SK-N-MC (cell line): Measurements from ENCODE around the gene KCNT1.

Experiments
- DNase-seq: peaks from one replicate; pipeline ENCODE4 v3.0.0-alpha.2; 2011; ENCODE audit warnings: low read depth, low spot score
- H3K27ac ChIP-seq: fragments of 200-600 bp; sonication (generic); 2 replicates; pipeline ENCODE4 v1.5.1; 2016; ENCODE audit warnings: mixed run types
- H3K36me3 ChIP-seq: fragments of 200-600 bp; sonication (generic); 2 replicates; pipeline ENCODE4 v1.6.1; 2017; ENCODE audit warnings: antibody characterized with exemption, low read length, mixed read lengths; ENCODE audit not compliant: insufficient read depth
- H3K4me3 ChIP-seq: fragments of 200-600 bp; sonication (generic); 2 replicates; pipeline ENCODE4 v1.5.1; 2016
- H3K9ac ChIP-seq: fragments of 200-600 bp; sonication (generic); 2 replicates; pipeline ENCODE4 v1.8.0; 2017; ENCODE audit warnings: mixed run types, mixed read lengths; ENCODE audit not compliant: insufficient read length
- H3K9me3 ChIP-seq: fragments of 200-600 bp; sonication (generic); 2 replicates; pipeline ENCODE4 v1.6.1; 2017; ENCODE audit warnings: low read depth, mild to moderate bottlenecking, antibody characterized with exemption, low read length, moderate library complexity, mixed read lengths
- EZH2 ChIP-seq: fragments of 200-600 bp; sonication (generic); IDR thresholded peaks from one replicate; pipeline ENCODE4 v1.6.1; 2017; ENCODE audit warnings: antibody characterized with exemption
- FOXP2 ChIP-seq: optimal IDR thresholded peaks from 2 replicates; pipeline ENCODE3; 2011; ENCODE audit warnings: mild to moderate bottlenecking, moderate library complexity; ENCODE audit not compliant: insufficient read depth; ENCODE audit errors: extremely low read length, control extremely low read depth
- POLR2AphosphoS5 ChIP-seq: IDR thresholded peaks from 2 replicates; pipeline ENCODE4 v1.6.1; 2012; ENCODE audit warnings: mild to moderate bottlenecking, low read depth, low read length, borderline replicate concordance

The KCNT1 gene

DNA sequence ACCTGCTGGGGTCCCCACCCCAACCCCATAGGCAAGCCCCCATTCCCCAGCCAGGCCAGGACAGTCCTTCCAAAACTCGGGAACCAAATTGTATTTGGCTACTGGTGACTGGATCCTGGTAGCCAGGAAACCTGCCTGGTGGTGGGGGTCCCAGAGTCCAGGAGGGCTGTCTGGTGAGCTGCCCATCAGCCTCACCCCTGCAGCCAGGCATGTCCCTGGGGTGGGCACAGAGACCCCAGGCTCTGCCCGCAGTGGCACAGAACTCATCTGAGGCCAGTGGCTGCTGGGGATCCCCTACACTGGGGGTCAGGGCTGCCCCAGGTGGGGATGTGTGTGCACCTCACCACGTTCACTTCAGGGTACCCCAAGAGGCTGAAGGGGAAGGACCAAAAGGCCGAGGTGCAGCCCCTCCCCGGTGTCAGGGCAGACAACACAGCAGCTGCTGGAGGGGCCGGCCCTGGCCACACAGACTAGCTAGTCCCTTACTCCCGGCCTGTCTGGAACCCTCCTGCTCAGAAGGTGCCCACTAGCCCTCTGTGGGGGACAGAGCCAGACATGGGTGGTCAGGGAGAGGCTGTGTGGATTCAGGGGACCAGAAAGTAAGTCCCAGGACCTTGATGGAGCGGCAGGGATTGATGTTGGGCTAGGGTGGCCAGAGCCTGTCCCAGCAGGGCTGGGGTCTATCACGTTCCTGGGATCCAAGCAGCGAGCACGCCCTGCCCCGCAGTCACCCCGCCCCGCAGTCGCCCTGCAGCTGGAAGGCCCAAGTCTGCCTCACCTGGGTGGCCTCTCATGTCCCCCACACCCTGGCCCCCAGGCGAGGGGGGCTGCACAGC, 91.5 kb downstream of the KCNT1 start:
- TF ChIP-seq EZH2 = no peak
- no peak for TF ChIP-seq FOXP2
- TF ChIP-seq POLR2AphosphoS5 = no peak

DNA sequence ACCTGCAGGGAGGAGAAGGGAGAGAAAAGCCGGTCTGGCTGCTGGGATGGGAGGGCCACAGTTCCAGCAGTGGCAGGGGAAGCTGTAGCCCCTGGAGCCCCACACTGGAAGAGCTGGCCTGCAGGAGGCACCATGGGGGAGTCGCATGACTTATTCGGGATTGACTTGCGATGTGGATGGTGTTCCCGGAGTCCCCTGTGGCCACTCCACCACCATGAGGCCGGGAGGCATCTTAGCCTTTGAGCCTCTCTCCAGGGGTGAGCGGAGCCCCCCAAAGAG, 92.0 kb downstream of the KCNT1 start:
- no peaks in the 10 kb centered on the region for H3K9me3 ChIP-seq
- TF ChIP-seq POLR2AphosphoS5 = no peak
- no peak for TF ChIP-seq FOXP2
- no peak for TF ChIP-seq EZH2
- H3K4me3 ChIP-seq = no peak overlapping the region

More for the DNA sequence above, 91.5 kb downstream of the KCNT1 start:
- no peaks in the 10 kb centered on the region for H3K9me3 ChIP-seq
- DNase-seq = no peak
- H3K27ac ChIP-seq = no peak overlapping the region
- no peak overlapping the region for H3K9ac ChIP-seq
- H3K4me3 ChIP-seq = no peak overlapping the region
- no peaks in the 10 kb centered on the region for H3K36me3 ChIP-seq

GRCh38 chr9:135794361-135794885, 92.4 kb downstream of the KCNT1 start:
- H3K36me3 ChIP-seq = no peaks in the 10 kb centered on the region
- no peak for TF ChIP-seq FOXP2
- no peak for TF ChIP-seq EZH2
- no peak for TF ChIP-seq POLR2AphosphoS5
- no peaks in the 10 kb centered on the region for H3K9me3 ChIP-seq
- H3K9ac ChIP-seq = no peak overlapping the region
- no peak for DNase-seq
- H3K4me3 ChIP-seq = no peak overlapping the region
- no peak overlapping the region for H3K27ac ChIP-seq

More for the DNA sequence above, 92.0 kb downstream of the KCNT1 start:
- Histone ChIP-seq H3K36me3 (no peaks in the 10 kb centered on the region), H3K9ac (no peak overlapping the region), H3K27ac (no peak overlapping the region)
- DNase-seq = no peak

DNA sequence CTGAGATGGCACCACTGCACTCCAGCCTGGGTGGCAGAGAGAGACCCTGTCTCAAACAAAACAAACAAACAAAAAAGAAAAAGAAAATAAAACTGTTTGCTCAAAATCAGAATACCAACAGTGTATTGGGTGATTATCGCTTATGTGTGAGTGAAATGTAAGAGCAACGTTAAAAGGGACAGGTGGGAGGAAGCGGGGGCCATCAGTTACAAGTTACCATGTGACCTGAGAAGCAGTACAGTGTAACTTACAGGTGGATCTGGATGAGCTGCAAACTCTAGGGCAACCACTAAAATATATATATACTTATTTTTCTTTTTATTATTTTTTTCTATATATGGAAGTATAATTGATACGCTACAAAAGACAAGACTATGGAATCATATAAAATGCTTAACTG, 93.4 kb downstream of the KCNT1 start:
- H3K9ac ChIP-seq = no peak overlapping the region
- TF ChIP-seq EZH2 = no peak
- no peak for TF ChIP-seq FOXP2
- no peak for TF ChIP-seq POLR2AphosphoS5
- DNase-seq = no peak
- H3K4me3 ChIP-seq = no peak overlapping the region
- no peaks in the 10 kb centered on the region for H3K36me3 ChIP-seq
- no peaks in the 10 kb centered on the region for H3K9me3 ChIP-seq
- H3K27ac ChIP-seq = no peak overlapping the region

- H3K9ac ChIP-seq = no peak overlapping the region
- H3K36me3 ChIP-seq = no peaks in the 10 kb centered on the region
- no peaks in the 10 kb centered on the region for H3K9me3 ChIP-seq
- H3K27ac ChIP-seq = no peak overlapping the region
- no peak for DNase-seq
- H3K4me3 ChIP-seq = no peak overlapping the region
- TF ChIP-seq EZH2 = no peak
- no peak for TF ChIP-seq FOXP2
Measured at GRCh38 chr9:135796784-135797485, 95.0 kb downstream of the KCNT1 start.

DNA sequence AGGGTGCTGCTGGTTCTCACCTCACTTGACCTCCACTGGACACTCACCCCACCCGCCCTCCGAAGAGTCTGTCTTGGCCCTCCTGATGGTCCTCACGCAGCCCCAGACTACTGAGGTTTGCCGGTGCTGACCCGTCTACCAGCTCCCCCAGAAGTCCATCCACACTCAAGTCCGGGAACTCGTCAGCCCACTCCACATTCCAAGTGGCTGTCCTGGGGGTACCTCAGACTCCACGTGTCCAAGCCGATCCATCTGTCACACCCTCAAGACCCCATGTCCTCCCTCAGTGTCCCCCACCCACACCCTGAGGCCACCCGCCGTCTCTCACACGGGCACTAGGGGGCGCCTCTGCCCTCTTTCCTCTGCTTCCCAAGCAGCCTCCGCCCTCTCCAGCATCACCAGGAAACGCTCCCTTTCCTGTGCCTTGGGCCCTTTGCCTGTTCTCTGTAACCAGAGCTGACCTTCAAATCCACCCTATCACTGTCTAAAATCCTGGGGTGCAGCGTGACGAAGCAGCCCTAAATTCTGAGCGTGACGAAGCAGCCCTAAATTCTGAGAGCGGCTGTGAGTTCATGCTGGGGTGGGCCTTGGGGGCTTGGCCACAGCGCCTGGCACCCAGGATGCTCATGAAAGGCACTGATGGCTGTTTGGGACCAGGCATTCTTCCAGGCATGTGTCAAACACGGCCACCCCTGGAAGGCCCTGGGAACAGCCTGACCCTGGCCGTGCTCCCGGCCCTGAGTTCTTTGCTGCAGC, 95.7 kb downstream of the KCNT1 start:
- no peaks in the 10 kb centered on the region for H3K36me3 ChIP-seq
- DNase-seq = peak; percentile 3
- H3K9ac ChIP-seq = no peak overlapping the region
- no peak overlapping the region for H3K27ac ChIP-seq
- H3K9me3 ChIP-seq = no peaks in the 10 kb centered on the region
- H3K4me3 ChIP-seq = no peak overlapping the region
- no peak for TF ChIP-seq POLR2AphosphoS5
- TF ChIP-seq EZH2 = no peak
- no peak for TF ChIP-seq FOXP2

GRCh38 chr9:135798263-135798585, 96.2 kb downstream of the KCNT1 start:
- Histone ChIP-seq H3K36me3 (no peaks in the 10 kb centered on the region), H3K4me3 (no peak overlapping the region), H3K27ac (no peak overlapping the region), H3K9ac (no peak overlapping the region), H3K9me3 (no peaks in the 10 kb centered on the region)
- no peak for DNase-seq
- TF ChIP-seq POLR2AphosphoS5 (no peak), EZH2 (no peak), FOXP2 (no peak)

DNA sequence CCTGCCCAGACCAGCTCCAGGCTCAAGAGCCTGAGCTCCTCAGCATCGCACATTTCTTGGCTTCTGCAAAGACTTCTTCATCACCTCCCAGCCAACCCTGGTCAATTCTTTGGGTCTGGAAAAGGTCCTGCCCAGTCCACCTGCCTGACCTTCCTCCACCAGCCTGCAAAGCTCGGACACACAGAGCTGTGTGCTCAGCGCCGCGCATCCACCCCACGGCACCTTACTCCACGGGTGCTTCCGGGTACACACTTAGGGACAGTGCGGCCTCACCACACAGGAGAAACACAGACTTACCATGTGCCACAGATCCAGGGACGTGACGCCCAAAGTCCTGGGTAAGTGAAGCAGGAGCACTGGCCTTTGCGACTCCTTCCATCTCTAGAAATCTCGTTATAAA, 97.3 kb downstream of the KCNT1 start:
- no peak overlapping the region for H3K4me3 ChIP-seq
- no peaks in the 10 kb centered on the region for H3K36me3 ChIP-seq
- TF ChIP-seq FOXP2 = no peak
- no peak for TF ChIP-seq POLR2AphosphoS5
- no peak overlapping the region for H3K9ac ChIP-seq
- no peak overlapping the region for H3K27ac ChIP-seq
- H3K9me3 ChIP-seq = no peaks in the 10 kb centered on the region
- DNase-seq = no peak
